ENCODE data around the gene KCTD7. TPM values are rescaled to one million over a fixed set of nuclear protein-coding genes. Genes with fewer than 3 reads are reported as not detected.

Gene KCTD7
- total RNA-seq, 2 donors from 2014 or later = 17.7 to 61.0 TPM

DNA sequence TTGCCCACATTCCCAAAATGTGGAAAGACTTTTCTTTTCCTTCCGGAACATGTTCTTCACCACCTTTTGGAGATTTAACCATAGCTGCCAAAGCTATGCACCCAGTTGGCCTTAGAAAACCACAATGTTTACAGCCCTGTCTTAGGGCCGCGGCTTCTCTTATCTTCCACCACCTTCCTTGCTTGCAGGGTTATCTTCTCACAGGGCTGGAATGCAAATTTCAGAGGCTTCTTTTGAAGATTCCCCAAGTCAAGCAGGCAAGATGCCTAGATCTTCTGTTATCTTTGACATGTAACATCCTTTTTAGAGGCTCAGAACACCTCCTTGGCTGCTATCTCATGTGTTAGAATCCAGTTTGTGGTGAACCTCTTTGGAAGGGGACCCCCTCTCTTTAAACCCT lies 11.1 kb downstream of the KCTD7 start:
- Histone ChIP-seq H3K4me1 (replicated peaks) (no peaks in the 10 kb centered on the region), H3K27ac (no peak overlapping the region), H3K36me3 (no peaks in the 10 kb centered on the region), H3K4me3 (no peak overlapping the region), H3K9me3 (no peaks in the 10 kb centered on the region), H3K27me3 (replicated peaks; ENCODE audit: insufficient read depth) (no peaks in the 10 kb centered on the region)
- TF ChIP-seq POLR2AphosphoS5 (IDR thresholded peaks at IDR 0.05) (no peak), POLR2A (IDR thresholded peaks at IDR 0.05) (no peak)
- TF ChIP-seq, protein P1, sequence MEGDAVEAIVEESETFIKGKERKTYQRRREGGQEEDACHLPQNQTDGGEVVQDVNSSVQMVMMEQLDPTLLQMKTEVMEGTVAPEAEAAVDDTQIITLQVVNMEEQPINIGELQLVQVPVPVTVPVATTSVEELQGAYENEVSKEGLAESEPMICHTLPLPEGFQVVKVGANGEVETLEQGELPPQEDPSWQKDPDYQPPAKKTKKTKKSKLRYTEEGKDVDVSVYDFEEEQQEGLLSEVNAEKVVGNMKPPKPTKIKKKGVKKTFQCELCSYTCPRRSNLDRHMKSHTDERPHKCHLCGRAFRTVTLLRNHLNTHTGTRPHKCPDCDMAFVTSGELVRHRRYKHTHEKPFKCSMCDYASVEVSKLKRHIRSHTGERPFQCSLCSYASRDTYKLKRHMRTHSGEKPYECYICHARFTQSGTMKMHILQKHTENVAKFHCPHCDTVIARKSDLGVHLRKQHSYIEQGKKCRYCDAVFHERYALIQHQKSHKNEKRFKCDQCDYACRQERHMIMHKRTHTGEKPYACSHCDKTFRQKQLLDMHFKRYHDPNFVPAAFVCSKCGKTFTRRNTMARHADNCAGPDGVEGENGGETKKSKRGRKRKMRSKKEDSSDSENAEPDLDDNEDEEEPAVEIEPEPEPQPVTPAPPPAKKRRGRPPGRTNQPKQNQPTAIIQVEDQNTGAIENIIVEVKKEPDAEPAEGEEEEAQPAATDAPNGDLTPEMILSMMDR (IDR thresholded peaks at IDR 0.05) = no peak
- DNase-seq (ENCODE audit: low spot score) = no peak
- intact Hi-C loops (cut with DNase I) = no loop called here
- 84% methylated on average over 3 of the region's 3 CpGs for WGBS

DNA sequence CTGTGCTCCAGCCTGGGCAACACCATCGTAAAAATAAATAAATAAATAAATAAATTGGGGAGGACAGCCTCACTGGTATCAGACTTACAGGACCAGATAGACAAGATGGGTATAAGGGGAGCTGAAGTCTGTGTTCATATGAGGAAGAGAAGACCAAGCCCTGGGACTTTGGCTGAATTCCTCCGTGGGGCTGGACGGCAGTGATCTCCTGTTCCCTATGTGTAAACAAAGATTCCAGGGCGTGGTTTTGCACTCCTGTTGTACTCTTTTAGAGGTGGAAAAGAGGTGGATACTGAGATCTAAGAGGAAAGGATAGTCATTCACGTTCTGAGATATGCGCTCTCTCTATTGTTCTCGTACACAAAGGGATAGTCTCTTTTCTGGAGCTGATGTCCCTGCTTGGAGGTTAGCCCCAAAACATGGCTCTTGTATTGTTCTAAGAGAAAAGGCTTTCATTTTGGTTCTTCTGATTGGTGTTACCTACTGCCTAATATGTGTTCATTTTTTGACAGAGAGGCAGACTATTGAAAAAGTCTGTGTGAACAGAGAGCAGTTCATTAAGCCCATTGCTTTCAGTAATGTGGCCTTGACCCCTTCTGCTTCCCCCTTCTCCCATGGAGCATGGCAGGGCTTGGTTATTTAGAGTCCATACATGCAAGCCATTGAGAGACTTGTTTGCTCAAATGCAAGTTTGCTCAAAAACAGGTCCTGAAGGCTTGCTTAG lies 12.3 kb downstream of the KCTD7 start:
- H3K27ac ChIP-seq = peak overlapping the region; percentile 46 to 52
- no peak overlapping the region for H3K4me3 ChIP-seq
- WGBS = 55% methylated on average over 7 of the region's 7 CpGs
- intact Hi-C loops (cut with DNase I) = no loop called here
- no peaks in the 10 kb centered on the region for H3K36me3 ChIP-seq
- TF ChIP-seq POLR2AphosphoS5 (IDR thresholded peaks at IDR 0.05) (peak; percentile 72), POLR2A (IDR thresholded peaks at IDR 0.05) (no peak)
- TF ChIP-seq, protein P1 (IDR thresholded peaks at IDR 0.05) = no peak
- H3K4me1 ChIP-seq (replicated peaks) = no peaks in the 10 kb centered on the region
- no peaks in the 10 kb centered on the region for H3K27me3 ChIP-seq (replicated peaks; ENCODE audit: insufficient read depth)
- peak; percentile 71 for DNase-seq (ENCODE audit: low spot score)
- no peaks in the 10 kb centered on the region for H3K9me3 ChIP-seq

DNA sequence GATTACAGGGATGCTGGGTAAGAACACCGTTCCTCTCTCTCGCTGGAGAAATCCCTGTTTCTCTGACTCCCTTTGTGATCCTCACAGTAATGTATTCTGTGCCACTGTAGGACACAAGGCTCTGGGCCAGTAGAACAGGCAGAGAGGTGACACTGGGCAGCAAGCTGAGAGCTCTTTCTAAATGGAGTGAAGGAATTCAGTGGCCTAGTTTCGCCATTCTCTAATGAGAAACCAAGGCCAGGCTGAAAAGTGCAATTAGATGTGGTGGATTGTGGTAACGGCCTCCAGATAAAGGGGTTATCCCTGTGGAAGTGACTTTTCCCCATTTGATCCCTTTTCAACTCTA lies 12.8 kb downstream of the KCTD7 start:
- no peaks in the 10 kb centered on the region for H3K36me3 ChIP-seq
- intact Hi-C loops (cut with DNase I) = no loop called here
- WGBS = 97% methylated on average over 4 of the region's 4 CpGs

DNA sequence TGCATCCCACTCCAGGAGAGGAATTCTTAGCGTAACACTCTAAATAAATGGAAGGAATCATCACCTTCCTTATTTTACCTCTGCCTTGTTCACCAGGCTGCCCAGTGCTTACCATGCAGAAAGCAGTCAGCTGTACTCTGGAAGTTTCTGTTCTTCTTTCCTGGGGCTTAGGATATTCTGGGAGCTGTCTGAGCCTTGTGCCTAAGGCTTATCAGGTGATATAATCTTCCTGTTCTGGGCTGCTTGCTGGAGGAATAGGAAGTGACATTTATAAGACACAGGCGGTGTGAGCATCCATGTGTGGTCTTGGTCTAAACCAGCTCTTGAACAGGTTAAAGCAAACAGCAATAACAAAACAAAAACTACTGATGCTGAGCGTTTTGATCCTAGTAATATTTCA lies 13.5 kb downstream of the KCTD7 start:
- no peak overlapping the region for H3K4me3 ChIP-seq
- no peaks in the 10 kb centered on the region for H3K27me3 ChIP-seq (replicated peaks; ENCODE audit: insufficient read depth)
- 81% methylated on average over 3 of the region's 3 CpGs for WGBS
- H3K9me3 ChIP-seq = no peaks in the 10 kb centered on the region
- H3K36me3 ChIP-seq = no peaks in the 10 kb centered on the region
- TF ChIP-seq, protein P1 (IDR thresholded peaks at IDR 0.05) = no peak
- TF ChIP-seq POLR2A (IDR thresholded peaks at IDR 0.05) = no peak
- TF ChIP-seq POLR2AphosphoS5 (IDR thresholded peaks at IDR 0.05) = no peak
- no peaks in the 10 kb centered on the region for H3K4me1 ChIP-seq (replicated peaks)
- no peak overlapping the region for H3K27ac ChIP-seq
- intact Hi-C loops (cut with DNase I) = no loop called here
- DNase-seq (ENCODE audit: low spot score) = no peak

More for the DNA sequence above, 12.8 kb downstream of the KCTD7 start:
- Histone ChIP-seq H3K27ac (peak overlapping the region in 1 of 2 donors; percentile 52), H3K4me1 (replicated peaks) (no peaks in the 10 kb centered on the region), H3K27me3 (replicated peaks; ENCODE audit: insufficient read depth) (no peaks in the 10 kb centered on the region), H3K4me3 (no peak overlapping the region), H3K9me3 (no peaks in the 10 kb centered on the region)
- DNase-seq (ENCODE audit: low spot score) = no peak
- TF ChIP-seq POLR2A (IDR thresholded peaks at IDR 0.05) (no peak), POLR2AphosphoS5 (IDR thresholded peaks at IDR 0.05) (no peak)

DNA sequence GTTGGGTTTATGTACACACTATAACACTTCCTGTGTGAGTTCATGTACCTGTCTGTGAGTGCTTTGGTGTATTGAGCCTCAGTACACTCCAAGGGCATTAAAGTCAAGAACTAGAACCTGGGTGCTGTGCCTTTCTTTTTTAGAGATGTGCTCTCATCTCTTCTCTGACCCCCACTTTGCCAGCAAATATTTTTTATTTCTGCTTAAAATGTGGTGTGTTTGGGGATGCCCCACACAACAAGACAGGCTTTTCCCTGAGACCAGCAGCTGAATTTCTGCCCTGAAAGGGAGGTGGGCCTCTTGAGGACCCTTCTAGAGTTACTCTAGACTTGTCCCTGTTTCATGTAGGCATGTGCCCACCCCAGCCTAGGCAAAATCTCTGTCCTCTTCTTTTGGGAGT lies 14.3 kb downstream of the KCTD7 start:
- intact Hi-C loops (cut with DNase I) = no loop called here
- no peaks in the 10 kb centered on the region for H3K27me3 ChIP-seq (replicated peaks; ENCODE audit: insufficient read depth)
- H3K36me3 ChIP-seq = no peaks in the 10 kb centered on the region
- H3K9me3 ChIP-seq = no peaks in the 10 kb centered on the region
- no peak for DNase-seq (ENCODE audit: low spot score)
- TF ChIP-seq POLR2A (IDR thresholded peaks at IDR 0.05) (no peak), POLR2AphosphoS5 (IDR thresholded peaks at IDR 0.05) (no peak)
- TF ChIP-seq, protein P1 (IDR thresholded peaks at IDR 0.05) = no peak
- no peak overlapping the region for H3K27ac ChIP-seq
- no peaks in the 10 kb centered on the region for H3K4me1 ChIP-seq (replicated peaks)
- no peak overlapping the region for H3K4me3 ChIP-seq

Data from prostate gland (tissue), 2 donors.